GM18517 (cell line): ENCODE data around the gene PNMA6E.
"Not testable (repeated sequence)": the region's sequence is repeated elsewhere in the genome, so short reads cannot be mapped to it uniquely, and the experiment has no call there.

ENCODE experiments used
- ATAC-seq: cut with Tn5 transposase; IDR thresholded peaks from one replicate; pipeline ENCODE4 v1.9.1; 2021; ENCODE audit warnings: mild to moderate bottlenecking, moderate library complexity; ENCODE audit not compliant: unreplicated experiment

The PNMA6E gene

DNA sequence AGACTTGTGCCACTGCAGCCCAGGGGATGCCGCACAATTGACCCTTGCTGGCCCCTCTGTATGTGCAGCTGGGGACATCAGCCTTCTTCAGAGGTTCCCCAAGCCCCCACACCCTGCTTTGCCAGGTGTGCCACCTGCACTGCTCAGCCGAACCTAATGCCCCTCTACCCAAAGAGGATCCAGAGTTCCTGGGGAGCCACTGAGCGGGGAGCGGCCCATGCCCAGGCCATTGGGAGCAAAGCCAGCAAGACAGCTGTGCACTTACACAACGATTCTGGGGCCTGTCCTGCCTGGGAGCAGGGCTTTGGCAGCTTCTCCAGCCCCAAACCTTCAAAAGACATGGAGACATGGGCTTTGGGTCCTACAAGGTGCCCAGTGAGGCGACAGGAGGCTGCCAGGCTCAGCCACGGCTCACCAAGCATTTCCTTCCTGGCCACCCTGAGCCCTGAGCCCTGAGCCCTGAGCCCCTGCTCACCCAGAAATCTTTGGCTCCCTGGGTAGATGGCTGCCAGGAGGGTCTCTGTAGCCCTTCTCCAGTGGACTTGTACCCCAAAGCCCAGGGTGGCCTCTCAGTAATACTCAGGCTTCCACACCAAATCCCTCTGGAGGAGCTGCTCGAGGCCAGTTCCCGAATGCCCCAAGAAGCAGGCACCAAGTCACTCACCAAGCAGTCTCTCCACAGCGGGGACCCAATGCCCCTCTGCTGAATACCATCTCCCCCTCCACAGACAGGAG lies 13.0 kb downstream of the PNMA6E start:
- no peak for ATAC-seq

DNA sequence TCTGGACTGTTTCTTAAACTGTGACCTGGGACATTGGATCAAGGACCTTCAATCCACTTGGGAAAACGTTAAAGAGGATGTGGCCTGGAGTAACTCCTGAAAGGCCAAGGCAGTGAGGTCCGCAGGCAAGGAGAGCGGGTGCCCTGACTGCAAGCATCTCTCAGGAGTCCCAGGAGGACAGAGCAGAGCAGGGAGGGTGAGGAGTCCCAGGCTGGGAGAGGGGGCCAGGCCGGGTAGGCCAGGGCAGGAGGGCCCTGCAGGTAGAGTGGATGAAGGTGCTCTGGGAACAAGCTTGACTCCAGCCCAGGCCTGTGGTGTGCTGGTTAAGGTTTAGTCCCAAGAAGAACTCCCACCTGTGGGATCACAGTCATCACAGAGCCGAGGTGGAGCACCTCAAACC lies 13.8 kb downstream of the PNMA6E start:
- no peak for ATAC-seq

DNA sequence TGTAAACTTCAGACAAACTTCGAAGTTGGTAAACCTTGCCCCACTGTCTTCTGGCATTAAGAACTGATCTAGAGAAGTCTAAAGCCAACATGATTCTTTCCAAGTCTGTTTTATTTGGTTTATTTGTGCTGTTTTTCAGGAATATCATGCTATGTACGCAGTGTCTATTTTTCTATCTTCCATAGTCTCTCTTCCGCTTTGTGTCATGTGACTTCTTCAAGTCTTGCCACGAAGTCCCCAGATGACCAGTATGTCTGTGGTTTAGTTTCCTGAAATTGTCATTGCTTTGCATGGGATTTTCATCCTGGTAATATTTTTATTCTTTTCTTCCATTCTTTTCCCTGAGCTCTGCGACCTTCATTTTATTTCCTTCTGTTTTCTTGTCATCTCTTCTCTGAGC lies 15.1 kb downstream of the PNMA6E start:
- ATAC-seq, result no peak

DNA sequence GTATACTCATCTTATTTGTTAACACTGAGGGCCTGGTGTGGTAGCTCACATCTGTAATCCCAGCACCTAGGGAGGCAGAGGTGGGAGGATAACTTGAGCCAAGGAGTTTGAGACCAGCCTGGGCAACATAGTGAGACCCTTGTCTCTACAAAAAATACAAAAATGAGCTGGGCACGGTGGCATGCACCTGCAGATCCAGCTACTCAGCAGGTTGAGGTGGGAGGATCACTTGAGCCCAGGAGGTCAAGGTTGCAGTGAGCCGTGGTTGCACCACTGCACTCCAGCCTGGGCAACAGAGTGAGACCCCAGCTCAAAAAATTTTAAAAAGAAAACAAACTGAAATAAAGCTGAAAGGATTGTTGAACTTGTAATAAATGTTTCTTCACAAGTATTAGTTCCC lies 16.2 kb downstream of the PNMA6E start:
- ATAC-seq, result not testable (repeated sequence)

DNA sequence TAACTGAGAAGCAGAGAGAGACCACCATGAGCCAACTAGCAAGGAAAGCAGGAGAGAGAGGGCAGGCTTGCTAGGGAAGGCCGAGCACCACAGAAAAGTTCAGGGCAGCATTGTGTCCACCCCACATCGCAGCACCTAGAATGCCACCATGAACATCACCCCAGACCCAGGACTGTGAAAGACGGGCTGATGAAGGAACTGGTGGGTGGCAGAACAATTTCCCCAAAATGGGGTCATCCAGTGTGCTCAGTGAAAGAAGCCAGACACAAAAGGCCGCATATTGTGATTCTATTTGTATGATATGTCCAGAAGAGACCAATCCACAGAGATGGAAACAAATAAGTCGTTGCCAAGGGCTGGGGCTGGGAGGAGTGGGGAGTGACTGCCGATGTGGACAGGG lies 16.8 kb downstream of the PNMA6E start:
- no peak for ATAC-seq

DNA sequence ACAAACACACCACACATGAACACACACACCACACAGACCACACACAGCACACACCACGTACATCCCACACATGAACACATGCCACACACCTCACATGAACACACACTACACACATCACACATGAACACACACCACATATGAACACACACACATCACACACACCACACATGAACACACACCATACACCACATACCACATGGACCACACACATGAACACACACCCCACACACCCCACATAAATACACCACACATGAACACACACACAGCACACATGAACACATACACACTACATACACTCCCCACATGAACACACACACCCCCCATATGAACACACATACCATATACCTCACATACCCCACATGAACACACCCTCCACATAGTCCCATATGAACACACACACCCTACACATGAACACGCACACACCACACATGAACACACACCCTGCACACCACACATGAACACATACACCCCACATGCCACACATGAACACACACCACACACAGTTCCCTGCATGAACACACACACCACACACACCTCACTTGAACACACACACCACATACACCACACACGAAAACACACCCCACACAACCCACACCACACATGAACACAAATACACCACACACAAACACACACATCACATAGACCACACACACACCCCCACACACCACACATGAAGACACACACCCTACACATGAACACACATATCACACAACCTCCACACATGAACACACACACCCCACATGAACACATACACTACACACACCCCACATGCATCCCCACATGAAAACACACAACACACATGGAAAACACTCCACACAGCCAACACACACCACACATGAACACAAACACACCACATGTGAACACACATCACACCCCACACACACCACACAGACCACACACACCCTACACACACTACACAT lies 18.3 kb downstream of the PNMA6E start:
- no peak for ATAC-seq

DNA sequence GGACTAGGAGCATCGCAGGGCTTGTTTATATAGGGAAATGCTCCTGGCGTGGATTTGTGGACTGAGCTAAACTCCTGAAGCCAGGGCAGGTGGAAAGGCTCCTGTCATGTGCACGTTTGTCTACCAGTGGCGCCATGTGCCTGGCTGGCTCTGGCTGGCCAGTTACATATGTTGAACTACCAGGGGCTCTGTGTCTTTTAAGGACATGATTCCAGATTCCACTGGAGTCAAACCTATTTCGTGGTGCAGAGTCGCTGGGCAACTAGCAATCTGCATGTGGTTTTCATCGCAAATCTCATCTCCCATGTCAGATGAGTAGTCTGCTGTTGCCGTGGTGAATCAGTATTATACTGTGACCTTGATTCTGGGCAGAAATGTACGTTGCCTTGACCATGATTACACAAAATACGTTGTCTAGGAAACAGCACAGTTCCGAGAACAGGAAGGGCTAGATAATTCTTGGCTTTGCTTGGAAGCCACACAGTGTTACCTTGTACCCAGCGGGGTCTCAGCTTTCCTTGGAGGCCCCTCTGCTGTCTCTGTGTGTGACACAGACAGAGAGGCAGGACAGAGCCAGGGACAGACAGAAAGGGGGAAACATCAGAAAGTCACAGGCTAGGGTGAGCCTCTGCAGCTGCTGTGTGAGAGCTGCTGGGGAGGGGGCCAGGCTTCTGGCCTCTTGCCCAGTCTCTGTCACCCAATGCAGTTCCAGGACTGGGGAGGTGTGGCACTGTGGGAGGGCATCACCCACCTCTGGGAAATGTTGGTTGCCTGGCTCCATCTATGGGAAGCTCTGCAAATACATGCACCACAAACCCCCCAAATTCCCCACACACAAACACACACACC lies 19.2 kb downstream of the PNMA6E start:
- ATAC-seq, result no peak

DNA sequence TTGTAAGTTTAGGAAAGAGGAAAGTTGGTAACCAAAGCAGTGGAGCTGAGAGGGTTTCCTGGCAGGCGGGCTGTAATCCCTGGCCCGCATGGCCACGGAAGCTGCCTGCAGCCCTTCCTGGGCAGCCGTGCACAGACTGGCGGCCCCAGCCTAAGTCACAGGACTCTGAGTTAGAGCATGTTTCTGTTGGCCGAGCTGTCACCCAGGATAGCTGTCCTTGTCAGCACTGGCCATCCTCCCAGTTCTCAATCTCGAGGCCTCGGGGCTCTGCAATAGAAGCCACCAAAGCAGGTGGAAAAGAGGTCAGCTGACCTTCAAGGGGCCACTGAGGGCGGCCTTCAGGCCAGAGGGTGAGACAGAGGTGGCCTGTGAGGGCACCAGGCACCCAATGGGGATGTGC lies 20.5 kb downstream of the PNMA6E start:
- ATAC-seq, result no peak

DNA sequence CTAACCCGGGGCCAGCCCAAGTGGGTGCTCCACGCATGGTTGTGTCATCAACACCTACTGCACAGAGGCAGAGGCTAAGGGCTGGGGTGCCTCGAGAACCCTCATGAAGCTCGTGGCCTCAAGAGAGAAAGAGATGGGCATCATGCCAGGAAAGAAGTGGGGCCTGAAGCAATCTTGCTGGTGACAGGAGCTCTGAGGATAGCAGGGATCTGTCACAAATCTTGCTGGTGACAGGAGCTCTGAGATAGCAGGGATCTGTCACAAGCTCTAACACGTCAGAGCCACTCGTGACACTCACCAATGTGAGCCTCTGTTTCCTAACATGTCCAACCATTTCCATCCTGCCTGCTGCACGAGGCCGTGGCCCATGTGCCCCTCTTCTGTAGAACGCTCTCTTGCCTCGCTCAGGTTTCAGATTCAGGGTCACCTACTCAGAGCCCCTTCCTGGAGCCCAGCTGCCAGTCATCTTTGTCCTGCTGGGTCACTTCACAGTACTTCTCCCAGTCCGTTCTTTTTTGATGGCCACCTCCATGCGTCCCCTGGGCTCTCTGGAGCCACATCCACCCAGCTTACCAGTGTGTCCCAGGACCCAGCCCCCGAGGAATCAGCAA lies 21.1 kb downstream of the PNMA6E start:
- ATAC-seq, result no peak

DNA sequence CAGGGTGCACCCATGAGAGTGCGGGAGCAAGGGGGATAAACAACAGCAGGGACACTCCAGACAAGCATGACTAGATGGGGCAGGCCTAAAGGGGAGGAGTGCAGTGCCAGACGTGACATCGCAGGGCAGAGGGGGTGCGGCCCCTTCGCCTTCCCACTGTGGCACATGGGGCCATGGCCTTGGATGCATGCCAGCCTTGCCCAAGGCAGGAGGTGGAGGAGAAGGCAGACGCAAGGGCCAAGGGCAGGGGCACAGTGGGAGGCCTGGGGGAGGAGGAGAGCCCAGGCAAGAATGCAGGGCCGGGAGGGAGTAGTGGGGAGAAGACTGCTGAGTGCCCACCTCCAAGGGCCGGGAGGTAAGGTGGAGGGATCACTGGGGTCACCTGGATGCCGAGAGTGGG lies 21.6 kb downstream of the PNMA6E start:
- no peak for ATAC-seq

DNA sequence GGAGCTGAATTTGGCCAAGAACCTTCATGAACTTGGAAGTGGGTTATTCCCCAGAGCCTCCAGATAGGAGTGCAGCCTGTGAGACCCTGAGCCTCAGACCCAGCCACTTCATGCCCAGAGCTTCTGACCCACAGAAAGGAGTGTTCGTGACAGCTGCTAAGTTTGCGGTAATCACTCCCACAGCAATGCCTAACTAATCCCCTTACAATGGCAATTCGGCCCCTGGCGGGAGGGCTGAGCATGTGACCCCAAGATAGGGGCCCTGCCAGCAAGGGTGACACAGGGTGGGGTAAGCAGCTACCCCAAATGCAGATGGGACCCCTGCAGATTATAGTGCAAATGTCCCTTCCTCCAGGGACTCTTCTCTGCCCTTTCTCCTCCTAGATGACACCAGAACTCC lies 22.5 kb downstream of the PNMA6E start:
- ATAC-seq, result no peak

DNA sequence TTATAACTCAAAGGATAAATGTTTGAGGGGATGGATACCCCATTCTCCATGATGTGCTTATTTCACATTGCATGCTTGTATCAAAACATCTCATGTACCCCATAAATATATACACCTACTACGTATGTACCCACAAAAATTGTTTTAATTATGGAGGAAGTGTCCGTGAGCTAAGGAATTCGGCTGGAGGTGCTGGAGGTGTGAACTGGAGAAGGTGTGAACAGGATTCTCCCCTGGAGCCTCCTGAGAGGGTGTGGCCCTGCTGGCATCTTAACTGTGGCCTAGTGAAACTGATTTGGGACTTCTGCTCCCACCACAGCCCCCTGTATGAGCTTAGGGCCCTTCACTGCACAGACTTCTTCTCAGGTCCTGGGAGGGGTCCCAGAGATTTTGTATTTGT lies 23.4 kb downstream of the PNMA6E start:
- no peak for ATAC-seq

DNA sequence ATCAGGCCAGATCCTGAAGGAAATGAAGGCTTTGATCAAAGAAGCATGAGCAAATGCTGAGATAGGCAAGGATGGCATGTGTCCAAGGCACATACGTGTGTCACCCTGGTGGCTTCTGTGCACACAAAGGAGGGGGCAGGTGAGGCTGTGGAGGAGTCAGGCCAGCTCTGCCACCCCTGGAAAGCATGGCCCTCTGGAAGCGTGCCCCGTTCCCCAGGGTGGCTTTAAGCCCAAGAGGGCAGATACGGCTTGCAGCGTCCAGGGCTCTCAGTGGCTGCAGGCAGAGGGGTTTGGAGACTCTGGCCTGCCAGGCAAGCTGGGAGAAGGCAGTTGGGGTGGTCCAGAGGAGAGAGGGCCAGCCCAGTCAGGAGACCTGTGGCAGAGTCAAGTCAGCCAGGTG lies 25.6 kb downstream of the PNMA6E start:
- ATAC-seq, result no peak

DNA sequence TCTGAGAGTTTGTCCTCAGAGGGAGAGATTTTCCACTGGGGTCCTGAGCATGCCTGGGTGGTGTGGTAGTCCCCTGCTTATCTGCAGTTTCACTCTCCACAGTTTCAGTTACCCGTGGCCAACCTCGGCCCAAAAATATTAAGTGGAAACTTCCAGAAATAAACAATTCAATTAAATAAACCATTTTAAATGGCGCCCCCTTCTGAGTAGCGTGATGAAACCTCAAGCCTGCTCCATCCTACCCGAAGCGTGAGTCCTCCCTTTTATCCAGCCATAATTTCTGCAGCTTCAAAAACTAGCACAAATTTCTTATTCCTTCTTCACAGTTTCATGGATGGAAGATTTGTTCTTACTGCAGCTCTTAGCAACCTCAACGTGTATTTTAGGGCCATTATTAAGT lies 26.7 kb downstream of the PNMA6E start:
- no peak for ATAC-seq

DNA sequence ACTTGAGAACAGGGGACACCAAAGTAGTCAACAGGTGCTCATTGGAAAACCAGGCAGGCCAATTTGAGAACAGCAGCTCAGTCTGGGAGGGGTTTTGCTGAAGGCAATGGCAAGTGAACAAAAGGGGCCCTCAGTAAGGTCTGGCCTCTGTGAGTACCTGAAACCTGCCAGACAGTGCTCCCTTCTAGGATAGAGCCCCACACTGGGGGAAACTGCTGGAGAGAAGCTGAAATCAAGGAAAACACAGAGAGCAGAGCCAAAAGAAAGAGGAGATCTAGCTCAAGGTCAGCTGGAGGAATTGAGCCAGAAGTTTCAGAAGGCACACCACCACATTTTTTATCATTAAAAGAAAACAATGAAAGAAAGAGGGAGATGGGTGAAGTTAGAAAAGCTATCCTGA lies 28.2 kb downstream of the PNMA6E start:
- ATAC-seq, result no peak

DNA sequence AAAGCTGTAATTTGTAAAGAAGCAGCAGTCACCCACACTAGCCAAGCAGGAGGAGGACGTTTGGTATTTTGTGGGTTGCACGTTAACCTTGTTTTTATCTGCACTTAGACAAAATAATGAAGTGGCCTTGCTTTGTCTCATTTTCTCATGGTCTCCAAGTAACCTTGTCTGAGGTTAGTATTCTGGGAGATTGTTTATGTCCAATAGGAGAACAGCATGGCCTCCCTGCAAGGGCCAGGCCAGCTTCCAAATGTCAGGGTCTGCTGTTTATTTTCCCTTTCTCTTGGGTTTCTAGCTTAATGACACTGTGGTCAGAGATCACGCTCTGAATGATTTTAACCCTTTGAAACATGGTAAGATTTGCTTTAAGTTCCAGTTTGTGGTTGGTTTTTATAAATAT lies 29.9 kb downstream of the PNMA6E start:
- no peak for ATAC-seq

DNA sequence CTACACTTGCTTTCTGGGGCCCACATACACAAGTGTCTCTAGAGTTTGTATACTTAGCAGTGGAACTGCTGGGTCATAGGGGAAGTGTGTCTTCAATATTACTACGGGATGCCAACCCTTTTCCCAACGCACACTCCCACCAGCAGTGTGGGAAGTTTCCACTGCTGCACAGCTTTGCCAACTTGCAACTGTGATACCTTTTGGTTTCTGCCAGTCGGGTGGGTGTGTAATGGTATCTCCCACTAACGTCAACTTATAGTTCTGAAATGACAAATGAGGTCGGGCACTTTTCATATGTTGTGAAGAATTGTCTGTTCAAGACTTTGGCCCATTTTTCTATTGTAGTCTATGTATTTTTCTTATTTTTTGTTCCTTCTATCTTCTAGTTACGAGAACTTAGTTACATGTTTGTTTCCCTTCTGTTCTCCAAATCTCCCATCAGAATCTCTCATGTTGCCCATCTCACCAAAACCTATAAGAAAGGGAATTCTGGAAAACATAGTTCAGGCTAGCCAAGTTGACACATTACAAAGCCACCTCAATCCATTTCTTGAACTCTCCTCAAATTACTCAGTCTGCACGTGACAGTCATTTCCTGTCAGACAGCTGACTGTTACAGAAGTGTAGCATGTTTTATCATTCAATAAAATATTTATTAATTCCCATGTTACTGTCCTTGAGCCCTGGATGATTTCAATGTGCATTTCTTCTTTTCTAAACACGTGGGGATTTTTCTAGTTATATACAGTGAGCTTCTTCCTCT lies 30.7 kb downstream of the PNMA6E start:
- no peak for ATAC-seq

DNA sequence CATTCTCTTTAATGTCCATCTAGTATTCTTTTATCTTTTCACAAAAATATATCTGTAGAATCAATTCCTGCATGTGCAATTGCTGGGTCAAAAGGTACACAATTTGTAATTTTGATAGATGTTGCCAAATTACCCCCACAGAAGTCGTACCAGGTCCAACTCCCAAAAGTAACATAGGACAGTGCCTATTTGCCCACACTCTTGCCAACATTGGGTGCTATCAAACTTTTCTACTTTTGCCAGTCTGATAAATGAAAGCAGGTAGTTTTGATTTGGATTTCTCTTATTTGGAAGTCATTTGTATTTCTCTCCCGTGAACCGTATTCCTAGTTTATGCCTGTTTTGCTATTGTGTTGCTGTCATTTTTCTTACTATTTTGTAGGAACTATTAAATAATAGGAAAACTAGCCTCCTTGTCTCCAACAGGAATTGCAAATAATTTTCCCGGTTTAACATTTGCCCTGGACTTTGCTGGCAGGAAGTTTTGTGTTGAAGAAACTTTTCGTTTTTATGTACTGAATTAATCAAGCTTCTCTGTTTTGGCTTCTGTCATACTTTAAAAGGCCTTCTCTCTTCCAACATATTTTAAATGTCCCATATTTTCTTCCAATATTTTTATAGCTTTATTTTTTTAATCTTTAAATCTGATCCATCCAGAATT lies 34.1 kb downstream of the PNMA6E start:
- no peak for ATAC-seq

DNA sequence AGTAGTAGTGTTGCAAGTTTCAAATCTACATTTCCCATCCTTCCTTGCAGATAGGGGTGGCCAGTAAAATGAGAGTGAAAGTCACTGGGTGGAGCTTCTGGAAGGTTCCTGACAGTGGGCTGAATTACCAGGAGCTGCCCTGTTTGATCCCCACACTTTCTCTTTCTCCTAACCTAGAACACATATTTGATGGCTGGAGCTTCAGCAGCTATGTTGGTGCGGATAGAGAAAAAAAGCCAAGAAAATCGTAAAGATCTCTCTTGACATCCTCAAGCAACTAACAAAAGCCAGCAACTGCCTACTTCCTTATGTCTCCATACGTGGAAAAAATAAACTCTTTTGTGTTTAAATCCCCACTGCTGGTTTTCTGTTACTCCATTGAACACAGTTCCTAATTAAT lies 35.0 kb downstream of the PNMA6E start:
- no peak for ATAC-seq

DNA sequence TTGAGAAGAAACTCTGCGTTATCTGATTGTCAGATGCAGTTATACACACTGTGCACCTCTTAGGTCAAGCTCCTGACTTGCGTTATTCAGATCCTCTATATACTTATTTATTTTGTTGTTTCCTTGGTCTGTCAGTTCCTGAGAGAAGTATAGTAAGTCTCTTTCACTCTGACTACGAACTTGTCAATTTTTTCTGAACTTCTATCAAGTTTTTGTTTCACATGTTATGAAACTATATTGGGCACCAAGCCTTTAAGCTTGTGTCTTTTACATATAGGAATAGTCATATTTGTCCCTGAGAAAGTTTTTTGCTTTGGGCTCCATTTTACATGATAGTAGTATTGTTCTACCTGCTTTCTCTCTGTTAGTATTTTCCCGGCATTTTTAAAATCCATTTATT lies 35.5 kb downstream of the PNMA6E start:
- ATAC-seq, result peak; percentile 46
